ENCODE data around the gene PLEKHO2. TPM values are rescaled to one million over a fixed set of nuclear protein-coding genes. Genes with fewer than 3 reads are reported as not detected.
"Not testable (repeated sequence)": the region's sequence is repeated elsewhere in the genome, so short reads cannot be mapped to it uniquely, and the experiment has no call there.

The PLEKHO2 gene, protein sequence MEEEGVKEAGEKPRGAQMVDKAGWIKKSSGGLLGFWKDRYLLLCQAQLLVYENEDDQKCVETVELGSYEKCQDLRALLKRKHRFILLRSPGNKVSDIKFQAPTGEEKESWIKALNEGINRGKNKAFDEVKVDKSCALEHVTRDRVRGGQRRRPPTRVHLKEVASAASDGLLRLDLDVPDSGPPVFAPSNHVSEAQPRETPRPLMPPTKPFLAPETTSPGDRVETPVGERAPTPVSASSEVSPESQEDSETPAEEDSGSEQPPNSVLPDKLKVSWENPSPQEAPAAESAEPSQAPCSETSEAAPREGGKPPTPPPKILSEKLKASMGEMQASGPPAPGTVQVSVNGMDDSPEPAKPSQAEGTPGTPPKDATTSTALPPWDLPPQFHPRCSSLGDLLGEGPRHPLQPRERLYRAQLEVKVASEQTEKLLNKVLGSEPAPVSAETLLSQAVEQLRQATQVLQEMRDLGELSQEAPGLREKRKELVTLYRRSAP
- 3.9 TPM for total RNA-seq

DNA sequence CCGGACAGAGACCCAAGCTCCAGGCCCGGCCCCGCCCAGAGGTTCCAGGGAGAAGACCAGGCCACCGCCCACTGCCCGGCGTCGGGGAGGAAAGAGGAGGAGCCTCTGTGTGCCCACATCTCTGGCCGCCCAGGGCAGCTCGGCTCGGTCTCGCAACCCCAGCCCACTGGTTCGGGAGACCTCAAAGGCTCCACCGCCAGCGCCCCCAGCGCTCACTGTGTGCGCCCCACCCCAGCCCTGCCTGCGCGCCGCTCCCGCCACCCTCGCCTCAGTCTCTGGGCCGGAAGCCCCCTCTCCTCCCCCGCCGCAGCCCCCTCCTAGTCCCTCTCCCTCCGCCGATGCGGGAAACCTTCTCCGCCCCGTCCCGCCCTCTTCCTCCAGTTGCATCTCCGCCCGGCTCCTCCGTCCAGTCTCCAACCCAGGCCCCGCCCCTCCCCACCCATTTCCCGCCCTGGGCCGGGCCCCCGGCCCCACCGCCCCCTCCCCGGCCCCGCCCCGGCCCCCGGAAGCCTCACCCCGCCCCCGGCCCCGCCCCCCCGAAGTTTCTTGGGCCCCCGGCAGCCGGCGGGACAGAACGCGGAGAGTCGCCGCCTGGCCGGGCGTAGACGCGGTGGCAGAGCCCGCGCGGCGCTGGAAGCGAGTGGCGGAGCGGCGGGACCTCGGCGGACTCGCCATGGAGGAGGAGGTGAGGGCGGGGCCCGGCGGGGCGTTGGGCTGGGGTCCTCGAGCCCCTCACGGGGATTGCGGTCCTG, at the start of gene PLEKHO2:
TSS of gene PLEKHO2 (plus strand) at position 572 of the 752 bp plus-strand sequence. CDS start at position 674, 102 bp downstream.
- peak; percentile 86 for ATAC-seq

- no peak for ATAC-seq
Measured at GRCh38 chr15:64792282-64792681, 49.4 kb upstream of the PLEKHO2 start.

- not testable (repeated sequence) for ATAC-seq
Measured at GRCh38 chr15:64795299-64795698, 46.4 kb upstream of the PLEKHO2 start.

GRCh38 chr15:64795921-64796320, 45.8 kb upstream of the PLEKHO2 start:
- ATAC-seq, result not testable (repeated sequence)

- not testable (repeated sequence) for ATAC-seq
Measured at GRCh38 chr15:64798905-64799304, 42.8 kb upstream of the PLEKHO2 start.

GRCh38 chr15:64800476-64800875, 41.2 kb upstream of the PLEKHO2 start:
- no peak for ATAC-seq

- ATAC-seq, result no peak
Measured at GRCh38 chr15:64803526-64803925, 38.2 kb upstream of the PLEKHO2 start.

GRCh38 chr15:64804619-64805018, 37.1 kb upstream of the PLEKHO2 start:
- ATAC-seq, result no peak

DNA sequence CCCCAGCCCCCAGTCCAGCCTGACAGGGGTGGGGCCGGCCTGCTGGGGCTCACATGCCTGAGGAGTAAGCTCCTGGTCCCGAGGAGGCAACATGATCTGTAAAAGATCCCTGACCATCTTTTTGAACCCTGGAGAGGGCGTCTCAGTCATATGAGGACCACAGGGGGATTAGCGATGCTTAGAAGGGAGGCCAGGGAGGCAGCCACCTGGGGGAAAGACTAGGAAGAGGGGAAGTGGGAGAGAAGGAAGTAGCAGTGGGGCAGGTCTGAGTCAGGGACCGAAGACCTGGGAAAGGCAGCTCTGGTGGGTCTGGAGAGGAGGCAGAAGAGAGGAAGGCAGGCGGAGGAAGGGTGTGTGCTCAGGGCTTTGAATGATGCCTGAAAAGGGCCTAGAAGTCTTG, 35.2 kb upstream of the PLEKHO2 start:
- no peak for ATAC-seq

DNA sequence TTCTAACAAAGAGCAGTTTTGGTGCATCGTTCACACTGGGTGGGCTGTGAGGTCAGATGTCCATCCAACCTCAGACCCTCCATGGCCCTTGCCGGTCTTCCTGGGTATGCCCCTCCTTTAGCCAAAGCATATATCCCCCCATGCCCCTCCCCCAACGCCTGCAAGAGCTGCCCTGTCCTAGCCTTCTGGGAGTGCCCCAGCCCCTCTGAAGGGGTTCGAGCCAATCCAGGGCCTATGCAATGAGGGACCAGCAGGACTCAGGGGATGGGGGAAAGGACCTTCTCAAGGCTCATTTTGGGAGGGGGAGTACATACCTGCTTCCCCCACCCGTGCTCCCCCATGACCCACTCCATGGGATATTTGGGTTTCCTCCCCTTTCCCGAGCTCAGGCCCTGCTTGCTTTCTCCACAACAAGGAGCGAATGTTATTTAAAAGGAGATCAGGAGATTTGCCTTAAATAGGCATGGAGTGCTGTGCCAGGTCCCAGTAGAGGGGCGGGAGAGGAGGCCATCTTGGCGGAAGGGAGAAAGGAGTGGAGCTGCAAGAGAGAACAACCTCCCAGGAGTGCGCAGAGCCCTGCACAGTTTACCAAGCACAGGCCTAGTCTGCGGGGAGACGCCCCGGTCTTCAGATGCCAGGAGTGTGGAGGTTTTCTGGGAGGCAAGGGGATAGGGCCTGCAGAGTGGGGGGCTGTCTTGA, 34.5 kb upstream of the PLEKHO2 start:
- ATAC-seq, result peak; percentile 5

GRCh38 chr15:64807751-64808222, 33.9 kb upstream of the PLEKHO2 start:
- ATAC-seq, result no peak

DNA sequence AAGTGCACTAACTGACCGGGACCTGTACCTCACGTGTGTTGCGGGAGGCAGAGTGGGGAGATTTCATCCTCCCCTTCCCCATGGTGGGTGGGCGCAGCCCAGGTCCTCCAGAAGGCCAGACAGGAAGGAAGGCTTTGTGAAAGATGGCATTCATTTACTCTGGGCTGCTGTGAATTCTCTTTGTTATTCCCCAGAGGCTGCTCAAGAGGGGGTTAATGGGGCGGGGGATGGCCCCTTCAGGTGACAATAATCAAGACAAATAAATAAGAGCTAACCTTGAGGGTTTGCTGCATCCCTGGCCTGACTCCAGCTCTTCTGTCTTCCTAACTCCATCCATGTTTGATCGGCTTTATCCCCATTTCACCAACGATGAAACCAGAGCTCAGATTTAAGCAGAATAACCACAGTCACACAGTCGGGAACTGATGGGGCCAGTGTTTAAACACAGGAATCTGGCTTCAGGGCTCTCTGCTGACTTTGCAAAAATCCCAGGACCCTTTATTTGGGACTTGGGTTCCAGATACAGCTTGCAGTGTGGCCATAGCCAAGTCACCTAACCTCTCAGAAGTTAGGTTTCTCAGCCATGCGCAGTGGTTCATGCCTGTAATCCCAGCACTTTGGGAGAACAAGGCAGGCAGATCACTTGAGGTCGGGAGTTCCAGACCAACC, 32.8 kb upstream of the PLEKHO2 start:
- ATAC-seq, result no peak

DNA sequence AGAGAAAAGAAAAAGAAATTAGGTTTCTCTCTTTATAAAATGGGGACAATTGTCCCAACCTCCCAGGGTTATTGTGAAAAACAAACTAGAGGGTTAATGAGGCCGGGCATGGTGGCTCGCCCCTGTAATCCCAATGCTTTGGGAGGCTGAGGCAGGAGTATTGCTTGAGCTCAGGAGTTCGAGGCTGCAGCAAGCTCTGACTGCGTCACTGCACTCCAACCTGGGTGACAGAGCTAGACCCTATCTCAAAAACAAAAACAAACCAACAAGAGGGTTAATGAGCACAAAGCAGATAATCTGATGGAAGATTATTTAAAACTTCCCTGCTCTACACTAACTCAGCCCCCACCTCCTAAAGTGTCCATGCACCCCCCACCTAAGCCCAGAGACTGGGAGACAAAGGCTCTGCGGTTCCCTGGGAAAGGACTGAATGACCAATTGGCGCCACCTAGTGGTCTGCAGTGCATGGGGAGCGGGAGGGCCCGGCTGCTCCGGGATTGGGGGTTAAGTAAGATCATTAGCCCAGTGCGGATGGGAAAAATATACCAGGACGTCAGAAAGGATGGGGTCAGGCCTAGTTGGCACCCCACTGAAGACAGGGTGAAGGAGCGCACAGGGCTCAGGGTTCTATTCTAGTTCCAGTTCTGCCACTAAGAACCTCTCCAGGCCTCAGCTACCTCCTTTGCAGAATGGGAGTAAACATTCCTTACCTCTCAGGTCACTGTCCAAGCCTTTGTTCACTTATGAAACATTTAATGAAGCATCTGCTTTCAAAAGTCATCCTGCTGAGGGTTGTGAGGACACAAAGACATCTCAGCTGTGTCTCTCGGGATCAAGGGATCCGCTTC, 31.8 kb upstream of the PLEKHO2 start:
- peak; percentile 66 for ATAC-seq

- no peak for ATAC-seq
Measured at GRCh38 chr15:64810497-64811326, 31.0 kb upstream of the PLEKHO2 start.

GRCh38 chr15:64813075-64813474, 28.6 kb upstream of the PLEKHO2 start:
- no peak for ATAC-seq

DNA sequence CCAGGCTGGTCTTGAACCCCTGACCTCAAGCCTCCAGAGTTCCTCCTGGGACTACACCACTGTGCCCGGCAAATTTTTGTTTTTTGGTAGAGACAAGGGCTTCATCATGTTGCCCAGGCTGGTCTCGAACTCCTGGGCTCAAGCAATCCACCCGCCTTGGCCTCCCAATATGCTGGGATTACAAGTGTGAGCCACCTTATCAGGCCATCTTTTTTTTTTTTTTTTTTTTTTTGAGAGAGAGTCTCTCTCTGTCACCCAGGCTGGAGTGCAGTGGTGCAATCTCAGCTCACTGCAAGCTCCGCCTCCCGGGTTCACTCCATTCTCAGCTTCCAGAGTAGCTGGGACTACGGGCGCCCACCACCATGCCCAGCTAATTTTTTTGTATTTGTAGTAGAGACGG, 27.4 kb upstream of the PLEKHO2 start:
- not testable (repeated sequence) for ATAC-seq

GRCh38 chr15:64814965-64815364, 26.8 kb upstream of the PLEKHO2 start:
- ATAC-seq, result not testable (repeated sequence)

GRCh38 chr15:64816452-64816851, 25.3 kb upstream of the PLEKHO2 start:
- ATAC-seq, result no peak

DNA sequence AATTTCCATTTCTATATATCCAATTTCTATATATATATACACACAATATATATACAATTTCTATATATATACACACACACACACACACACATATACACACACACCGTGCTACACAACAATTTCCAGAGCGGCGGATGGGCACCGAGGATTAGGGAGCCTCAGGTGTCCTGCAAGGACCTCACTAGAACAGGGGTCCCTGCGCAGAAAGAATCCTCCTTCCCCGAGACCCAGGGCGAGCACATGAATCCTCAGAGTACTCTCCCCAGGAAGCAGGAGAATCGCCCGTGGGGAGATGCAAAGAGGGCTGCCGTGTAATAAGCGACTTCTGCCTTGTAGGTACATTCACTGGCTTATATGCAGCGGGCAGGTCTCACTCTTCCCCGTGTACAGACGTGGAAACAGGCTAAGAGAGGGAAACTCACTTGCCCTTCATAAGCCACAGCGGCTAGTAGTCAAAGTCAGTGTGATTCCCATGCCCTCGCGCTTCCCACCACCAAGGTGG, 16.7 kb upstream of the PLEKHO2 start:
- ATAC-seq, result peak; percentile 18
